K562 (cell line): Measurements from ENCODE around the gene PRXL2B. TPM values are rescaled to one million over a fixed set of nuclear protein-coding genes. Genes with fewer than 3 reads are reported as not detected.

Source experiments
- CHD1 ChIP-seq: fragments of 200-600 bp; sonication (generic); IDR thresholded peaks from one replicate; pipeline ENCODE4 v1.6.1; 2012; ENCODE audit warnings: mild to moderate bottlenecking, moderate library complexity, low read length, inconsistent platforms
- GTF2F1 ChIP-seq: IDR thresholded peaks from 2 replicates; pipeline ENCODE4 v1.6.1; 2011; ENCODE audit warnings: low read depth, low read length, improper control_type of control experiment
- MYBL2 ChIP-seq, 2 experiments: fragments of 450-650 bp in 1 of 2; sonication (generic) in 1 of 2; formaldehyde crosslinking in 1 of 2; IDR thresholded peaks; 2 replicates each; pipeline versions ENCODE4 v1.6.1 to v1.8.1; 2017 to 2022; ENCODE audit warnings: borderline replicate concordance in 1 of 2, inconsistent platforms in 1 of 2, low read depth in 1 of 2, mild to moderate bottlenecking in 1 of 2, missing genetic modification reagents in 1 of 2, moderate library complexity in 1 of 2
- RCOR1 ChIP-seq, 2 experiments: IDR thresholded peaks; 2 replicates each; pipeline ENCODE4 v1.6.1; 2012; ENCODE audit warnings: low read depth in 2 of 2, low read length in 2 of 2, borderline replicate concordance in 1 of 2, improper control_type of control experiment in 1 of 2
- SNRNP70 ChIP-seq: fragments of 200-400 bp; formaldehyde crosslinking; optimal IDR thresholded peaks from 2 replicates; pipeline ENCODE3; 2017; ENCODE audit warnings: low read depth, low read length
- TCF7 ChIP-seq: sonication (generic); IDR thresholded peaks from 2 replicates; pipeline ENCODE4 v1.6.1; 2016; ENCODE audit warnings: antibody characterized with exemption, borderline replicate concordance
- ZNF41 ChIP-seq: fragments of 250-450 bp; sonication (Bioruptor Pico); conservative IDR thresholded peaks from 2 replicates; pipeline ENCODE4 v1.4.0; 2020; ENCODE audit warnings: mild to moderate bottlenecking
- ZNF785 ChIP-seq: fragments of 250-450 bp; sonication (Bioruptor Pico); IDR thresholded peaks from 2 replicates; pipeline ENCODE4 v1.4.0; 2020; ENCODE audit warnings: mild to moderate bottlenecking
- polyA plus RNA-seq, 8 experiments: library from polyadenylated mRNA; depleted of rRNA in 4 of 8; stranded (reverse) in 5 of 8; unstranded in 3 of 8; fragments of >200 nt; fragmentation: Nextera tagmentation in 2 of 8; fragmentation: Illumina TruSeq in 1 of 8; extraction: Ambion mirVana in 2 of 8; extraction: Trizol in 1 of 8; gene quantifications; 2 replicates each; pipeline versions ENCODE4 v1.2.1 to v1.2.3, GENCODE V29; 2011 to 2014; ENCODE audit warnings: inconsistent platforms in 1 of 8, missing spikeins in 1 of 8
- total RNA-seq, 7 experiments: library from RNA; depleted of rRNA in 6 of 7; stranded (reverse); fragments of >200 nt in 6 of 7; fragmentation: Illumina TruSeq in 2 of 7; extraction: Trizol in 2 of 7; gene quantifications; 2 replicates each; pipeline versions ENCODE4 v1.2.1 to v1.2.3, GENCODE V29; 2011 to 2021; ENCODE audit warnings: low replicate concordance in 1 of 7
- TF ChIP-seq, protein P1 (sequence below): fragments of 200-400 bp; formaldehyde crosslinking; IDR thresholded peaks from 2 replicates; pipeline ENCODE4 v1.6.1; 2017; ENCODE audit warnings: mild to moderate bottlenecking, low read depth, low read length, moderate library complexity
- TF ChIP-seq, protein P2 (sequence below), 2 experiments: fragments of 450-650 bp; formaldehyde crosslinking in 1 of 2; IDR thresholded peaks; 2 replicates each; pipeline versions ENCODE4 v1.4.0 to v1.6.1; 2014 to 2020; ENCODE audit warnings: mild to moderate bottlenecking in 2 of 2, borderline replicate concordance in 1 of 2, low read depth in 1 of 2
- TF ChIP-seq, protein P3 (sequence below): fragments of 450-650 bp; formaldehyde crosslinking; IDR thresholded peaks from 2 replicates; pipeline ENCODE4 v1.4.0; 2020; ENCODE audit warnings: mild to moderate bottlenecking, moderate library complexity
- TF ChIP-seq, protein P4 (sequence below): sonication (generic); formaldehyde crosslinking; IDR thresholded peaks from 2 replicates; pipeline ENCODE4 v1.8.0; 2022; ENCODE audit warnings: mild to moderate bottlenecking, missing genetic modification reagents

Gene PRXL2B
- total and polyA plus RNA-seq, 9 of the 15 experiments (the other 6 are each of a cell fraction or from before 2014, with no cell fraction given) = 0.99 to 25.3 (median 11.8) TPM

DNA sequence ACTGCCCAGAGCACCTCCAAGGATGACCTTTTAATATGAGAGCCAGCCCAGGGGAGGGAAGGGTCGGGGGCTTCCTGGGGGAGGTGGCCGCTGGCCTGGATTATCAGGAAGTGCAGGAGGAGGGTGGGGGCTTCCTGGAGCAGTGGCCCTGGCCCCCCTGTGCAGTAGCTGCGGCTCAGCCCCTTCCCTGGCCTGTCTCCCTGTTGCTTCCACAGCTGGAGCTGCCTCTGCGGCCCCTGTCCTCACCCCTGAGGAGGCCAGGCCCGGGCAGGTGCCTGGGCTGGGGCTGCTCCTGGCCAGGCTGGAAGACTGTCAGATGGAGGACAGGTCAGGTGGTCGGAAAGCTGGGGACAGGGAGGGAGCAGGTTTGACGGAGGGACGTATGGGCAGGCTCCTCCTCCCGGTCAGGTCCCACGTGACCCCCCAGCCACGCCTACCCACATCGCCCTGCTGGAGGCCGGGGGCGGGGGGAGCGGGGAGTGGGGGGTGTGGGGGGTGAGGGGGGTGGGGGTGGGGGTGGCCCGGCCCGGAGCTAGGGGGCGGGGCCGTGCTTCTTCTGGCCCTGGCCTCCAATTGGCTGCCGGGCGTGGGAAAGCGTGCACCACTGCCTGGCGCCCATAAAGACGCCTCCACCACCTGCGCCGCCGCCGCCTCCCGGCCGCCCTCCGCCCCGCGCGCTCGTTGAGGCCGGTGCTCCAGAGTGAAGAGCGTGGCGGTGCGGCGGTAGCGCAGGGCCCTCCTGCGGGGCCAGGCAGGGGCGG, 40.6 kb upstream of the PRXL2B start (continued):
- TF ChIP-seq, protein P1, sequence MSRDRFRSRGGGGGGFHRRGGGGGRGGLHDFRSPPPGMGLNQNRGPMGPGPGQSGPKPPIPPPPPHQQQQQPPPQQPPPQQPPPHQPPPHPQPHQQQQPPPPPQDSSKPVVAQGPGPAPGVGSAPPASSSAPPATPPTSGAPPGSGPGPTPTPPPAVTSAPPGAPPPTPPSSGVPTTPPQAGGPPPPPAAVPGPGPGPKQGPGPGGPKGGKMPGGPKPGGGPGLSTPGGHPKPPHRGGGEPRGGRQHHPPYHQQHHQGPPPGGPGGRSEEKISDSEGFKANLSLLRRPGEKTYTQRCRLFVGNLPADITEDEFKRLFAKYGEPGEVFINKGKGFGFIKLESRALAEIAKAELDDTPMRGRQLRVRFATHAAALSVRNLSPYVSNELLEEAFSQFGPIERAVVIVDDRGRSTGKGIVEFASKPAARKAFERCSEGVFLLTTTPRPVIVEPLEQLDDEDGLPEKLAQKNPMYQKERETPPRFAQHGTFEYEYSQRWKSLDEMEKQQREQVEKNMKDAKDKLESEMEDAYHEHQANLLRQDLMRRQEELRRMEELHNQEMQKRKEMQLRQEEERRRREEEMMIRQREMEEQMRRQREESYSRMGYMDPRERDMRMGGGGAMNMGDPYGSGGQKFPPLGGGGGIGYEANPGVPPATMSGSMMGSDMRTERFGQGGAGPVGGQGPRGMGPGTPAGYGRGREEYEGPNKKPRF = no peak
- TF ChIP-seq RCOR1 (IDR thresholded peaks at IDR 0.05; ENCODE audit: borderline replicate concordance in 1 of 2, low read depth in 2 of 2, low read length in 2 of 2) (no peak; a peak in 1 of 4 replicates), ZNF41 (CRISPR knock-in tag) (no peak), TCF7 (no peak), MYBL2 (IDR thresholded peaks at IDR 0.05; ENCODE audit: low read depth) (no peak), MYBL2 (CRISPR knock-in tag; IDR thresholded peaks at IDR 0.05; ENCODE audit: borderline replicate concordance) (no peak), CHD1 (no peak), GTF2F1 (no peak), ZNF785 (CRISPR knock-in tag) (no peak), SNRNP70 (no peak)
- TF ChIP-seq, protein P2, sequence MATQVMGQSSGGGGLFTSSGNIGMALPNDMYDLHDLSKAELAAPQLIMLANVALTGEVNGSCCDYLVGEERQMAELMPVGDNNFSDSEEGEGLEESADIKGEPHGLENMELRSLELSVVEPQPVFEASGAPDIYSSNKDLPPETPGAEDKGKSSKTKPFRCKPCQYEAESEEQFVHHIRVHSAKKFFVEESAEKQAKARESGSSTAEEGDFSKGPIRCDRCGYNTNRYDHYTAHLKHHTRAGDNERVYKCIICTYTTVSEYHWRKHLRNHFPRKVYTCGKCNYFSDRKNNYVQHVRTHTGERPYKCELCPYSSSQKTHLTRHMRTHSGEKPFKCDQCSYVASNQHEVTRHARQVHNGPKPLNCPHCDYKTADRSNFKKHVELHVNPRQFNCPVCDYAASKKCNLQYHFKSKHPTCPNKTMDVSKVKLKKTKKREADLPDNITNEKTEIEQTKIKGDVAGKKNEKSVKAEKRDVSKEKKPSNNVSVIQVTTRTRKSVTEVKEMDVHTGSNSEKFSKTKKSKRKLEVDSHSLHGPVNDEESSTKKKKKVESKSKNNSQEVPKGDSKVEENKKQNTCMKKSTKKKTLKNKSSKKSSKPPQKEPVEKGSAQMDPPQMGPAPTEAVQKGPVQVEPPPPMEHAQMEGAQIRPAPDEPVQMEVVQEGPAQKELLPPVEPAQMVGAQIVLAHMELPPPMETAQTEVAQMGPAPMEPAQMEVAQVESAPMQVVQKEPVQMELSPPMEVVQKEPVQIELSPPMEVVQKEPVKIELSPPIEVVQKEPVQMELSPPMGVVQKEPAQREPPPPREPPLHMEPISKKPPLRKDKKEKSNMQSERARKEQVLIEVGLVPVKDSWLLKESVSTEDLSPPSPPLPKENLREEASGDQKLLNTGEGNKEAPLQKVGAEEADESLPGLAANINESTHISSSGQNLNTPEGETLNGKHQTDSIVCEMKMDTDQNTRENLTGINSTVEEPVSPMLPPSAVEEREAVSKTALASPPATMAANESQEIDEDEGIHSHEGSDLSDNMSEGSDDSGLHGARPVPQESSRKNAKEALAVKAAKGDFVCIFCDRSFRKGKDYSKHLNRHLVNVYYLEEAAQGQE (IDR thresholded peaks at IDR 0.05; ENCODE audit: borderline replicate concordance) = peak; percentile 79
- TF ChIP-seq, protein P2 (CRISPR knock-in tag; IDR thresholded peaks at IDR 0.05; ENCODE audit: low read depth) = no peak
- TF ChIP-seq, protein P3, sequence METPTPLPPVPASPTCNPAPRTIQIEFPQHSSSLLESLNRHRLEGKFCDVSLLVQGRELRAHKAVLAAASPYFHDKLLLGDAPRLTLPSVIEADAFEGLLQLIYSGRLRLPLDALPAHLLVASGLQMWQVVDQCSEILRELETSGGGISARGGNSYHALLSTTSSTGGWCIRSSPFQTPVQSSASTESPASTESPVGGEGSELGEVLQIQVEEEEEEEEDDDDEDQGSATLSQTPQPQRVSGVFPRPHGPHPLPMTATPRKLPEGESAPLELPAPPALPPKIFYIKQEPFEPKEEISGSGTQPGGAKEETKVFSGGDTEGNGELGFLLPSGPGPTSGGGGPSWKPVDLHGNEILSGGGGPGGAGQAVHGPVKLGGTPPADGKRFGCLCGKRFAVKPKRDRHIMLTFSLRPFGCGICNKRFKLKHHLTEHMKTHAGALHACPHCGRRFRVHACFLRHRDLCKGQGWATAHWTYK (CRISPR knock-in tag) = no peak
- TF ChIP-seq, protein P4, sequence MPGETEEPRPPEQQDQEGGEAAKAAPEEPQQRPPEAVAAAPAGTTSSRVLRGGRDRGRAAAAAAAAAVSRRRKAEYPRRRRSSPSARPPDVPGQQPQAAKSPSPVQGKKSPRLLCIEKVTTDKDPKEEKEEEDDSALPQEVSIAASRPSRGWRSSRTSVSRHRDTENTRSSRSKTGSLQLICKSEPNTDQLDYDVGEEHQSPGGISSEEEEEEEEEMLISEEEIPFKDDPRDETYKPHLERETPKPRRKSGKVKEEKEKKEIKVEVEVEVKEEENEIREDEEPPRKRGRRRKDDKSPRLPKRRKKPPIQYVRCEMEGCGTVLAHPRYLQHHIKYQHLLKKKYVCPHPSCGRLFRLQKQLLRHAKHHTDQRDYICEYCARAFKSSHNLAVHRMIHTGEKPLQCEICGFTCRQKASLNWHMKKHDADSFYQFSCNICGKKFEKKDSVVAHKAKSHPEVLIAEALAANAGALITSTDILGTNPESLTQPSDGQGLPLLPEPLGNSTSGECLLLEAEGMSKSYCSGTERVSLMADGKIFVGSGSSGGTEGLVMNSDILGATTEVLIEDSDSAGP (CRISPR knock-in tag) = no peak
